MM.1S (cell line): Measurements from ENCODE around the gene GLT8D2.
"Not testable (repeated sequence)": the region's sequence is repeated elsewhere in the genome, so short reads cannot be mapped to it uniquely, and the experiment has no call there.

Experiments
- DNase-seq: peaks from one replicate; pipeline ENCODE4 v3.0.0-alpha.2; 2015
- H2AFZ ChIP-seq: fragments of 300-600 bp; sonication (generic); 2 replicates; pipeline ENCODE4 v1.6.0; 2016; ENCODE audit warnings: antibody characterized with exemption, low read length
- H3F3A ChIP-seq: fragments of 300-600 bp; sonication (generic); 2 replicates; pipeline ENCODE4 v1.6.1; 2016; ENCODE audit warnings: mild to moderate bottlenecking, antibody characterized with exemption, low read length, moderate library complexity, mixed read lengths; ENCODE audit not compliant: insufficient read depth
- H3K27ac ChIP-seq: fragments of 300-600 bp; sonication (generic); 2 replicates; pipeline ENCODE4 v1.5.1; 2016; ENCODE audit warnings: mild to moderate bottlenecking, low read length
- H3K27me3 ChIP-seq: fragments of 300-600 bp; sonication (generic); replicated peaks from 2 replicates; pipeline ENCODE4 v1.6.0; 2016; ENCODE audit warnings: low read length; ENCODE audit not compliant: insufficient read depth
- H3K36me3 ChIP-seq: fragments of 300-600 bp; sonication (generic); replicated peaks from 2 replicates; pipeline ENCODE4 v1.6.1; 2016; ENCODE audit warnings: mild to moderate bottlenecking, low read length, mixed read lengths; ENCODE audit not compliant: insufficient read depth
- H3K4me1 ChIP-seq: fragments of 300-600 bp; sonication (generic); 2 replicates; pipeline ENCODE4 v1.6.1; 2016; ENCODE audit warnings: low read length, mixed read lengths
- H3K4me2 ChIP-seq: fragments of 300-600 bp; sonication (generic); 2 replicates; pipeline ENCODE4 v1.6.0; 2016; ENCODE audit warnings: low read depth, low read length
- H3K4me3 ChIP-seq: fragments of 300-600 bp; sonication (generic); 2 replicates; pipeline ENCODE4 v1.5.1; 2016; ENCODE audit warnings: low read length, mixed read lengths
- H3K79me2 ChIP-seq: fragments of 300-600 bp; sonication (generic); 2 replicates; pipeline ENCODE4 v1.6.1; 2016; ENCODE audit warnings: mixed run types, low read length, mixed read lengths
- H3K9ac ChIP-seq: fragments of 300-600 bp; sonication (generic); 2 replicates; pipeline ENCODE4 v1.6.1; 2016; ENCODE audit warnings: low read length, mixed read lengths
- H3K9me2 ChIP-seq: fragments of 300-600 bp; sonication (generic); replicated peaks from 2 replicates; pipeline ENCODE4 v1.6.1; 2016; ENCODE audit warnings: mild to moderate bottlenecking, low read length, mixed read lengths; ENCODE audit not compliant: insufficient read depth
- H3K9me3 ChIP-seq: fragments of 300-600 bp; sonication (generic); replicated peaks from 2 replicates; pipeline ENCODE4 v1.6.1; 2016; ENCODE audit warnings: mild to moderate bottlenecking, low read length, mixed read lengths; ENCODE audit not compliant: insufficient read depth
- H4K20me1 ChIP-seq: fragments of 300-600 bp; sonication (generic); 2 replicates; pipeline ENCODE4 v1.6.1; 2016; ENCODE audit warnings: mild to moderate bottlenecking, low read length, moderate library complexity, mixed read lengths; ENCODE audit not compliant: insufficient read depth
- CTCF ChIP-seq: fragments of 300-600 bp; sonication (generic); IDR thresholded peaks from 2 replicates; pipeline ENCODE4 v1.5.1; 2016; ENCODE audit warnings: antibody characterized with exemption, low read length, mixed read lengths
- EZH2 ChIP-seq: fragments of 300-600 bp; sonication (generic); optimal IDR thresholded peaks from 2 replicates; pipeline ENCODE3; 2017; ENCODE audit warnings: low read depth, mild to moderate bottlenecking, antibody characterized with exemption, low read length, mixed read lengths
- EZH2phosphoT487 ChIP-seq: fragments of 300-600 bp; sonication (generic); IDR thresholded peaks from 2 replicates; pipeline ENCODE4 v1.6.1; 2018; ENCODE audit warnings: antibody characterized with exemption, low read length

The GLT8D2 gene

GRCh38 chr12:104022786-104023185 lies 27.2 kb downstream of the GLT8D2 start:
- DNase-seq = no peak
- H2AFZ ChIP-seq = no peak overlapping the region
- no peaks in the 10 kb centered on the region for H3K27me3 ChIP-seq
- no peaks in the 10 kb centered on the region for H4K20me1 ChIP-seq
- no peak overlapping the region for H3K4me2 ChIP-seq
- no peaks in the 10 kb centered on the region for H3F3A ChIP-seq
- H3K4me1 ChIP-seq = no peaks in the 10 kb centered on the region
- H3K79me2 ChIP-seq = no peaks in the 10 kb centered on the region
- no peak overlapping the region for H3K27ac ChIP-seq
- no peak for TF ChIP-seq CTCF
- no peak for TF ChIP-seq EZH2
- no peak for TF ChIP-seq EZH2phosphoT487
- H3K4me3 ChIP-seq = no peak overlapping the region
- H3K36me3 ChIP-seq = no peaks in the 10 kb centered on the region
- H3K9ac ChIP-seq = no peak overlapping the region
- no peaks in the 10 kb centered on the region for H3K9me3 ChIP-seq
- H3K9me2 ChIP-seq = no peaks in the 10 kb centered on the region

GRCh38 chr12:104021862-104022261 lies 28.1 kb downstream of the GLT8D2 start:
- H3K4me2 ChIP-seq, H3F3A ChIP-seq, H3K27ac ChIP-seq, H3K4me3 ChIP-seq, DNase-seq, H3K27me3 ChIP-seq, H3K9me3 ChIP-seq, H3K9me2 ChIP-seq, H3K4me1 ChIP-seq, H3K79me2 ChIP-seq, H4K20me1 ChIP-seq, H3K9ac ChIP-seq, H2AFZ ChIP-seq, H3K36me3 ChIP-seq: not testable (repeated sequence)

GRCh38 chr12:104012331-104012730 lies 37.7 kb downstream of the GLT8D2 start:
- no peak for DNase-seq
- TF ChIP-seq CTCF (no peak), EZH2phosphoT487 (no peak), EZH2 (no peak)
- Histone ChIP-seq H3K4me3 (no peak overlapping the region), H3K9me3 (no peaks in the 10 kb centered on the region), H3K4me1 (no peaks in the 10 kb centered on the region), H2AFZ (no peak overlapping the region), H3K27me3 (no peaks in the 10 kb centered on the region), H3K36me3 (no peaks in the 10 kb centered on the region), H3K9ac (no peak overlapping the region), H3F3A (no peaks in the 10 kb centered on the region), H4K20me1 (no peaks in the 10 kb centered on the region), H3K27ac (no peak overlapping the region), H3K4me2 (no peak overlapping the region), H3K79me2 (no peaks in the 10 kb centered on the region), H3K9me2 (no peaks in the 10 kb centered on the region)

GRCh38 chr12:104011253-104011652 lies 38.7 kb downstream of the GLT8D2 start:
- no peaks in the 10 kb centered on the region for H3K9me2 ChIP-seq
- no peaks in the 10 kb centered on the region for H3K4me1 ChIP-seq
- H3K27me3 ChIP-seq = no peaks in the 10 kb centered on the region
- H3K36me3 ChIP-seq = no peaks in the 10 kb centered on the region
- H2AFZ ChIP-seq = no peak overlapping the region
- H3F3A ChIP-seq = no peaks in the 10 kb centered on the region
- no peaks in the 10 kb centered on the region for H3K79me2 ChIP-seq
- TF ChIP-seq CTCF (no peak), EZH2 (no peak), EZH2phosphoT487 (no peak)
- H3K4me2 ChIP-seq = no peak overlapping the region
- H3K9ac ChIP-seq = no peak overlapping the region
- H3K4me3 ChIP-seq = no peak overlapping the region
- no peaks in the 10 kb centered on the region for H4K20me1 ChIP-seq
- H3K27ac ChIP-seq = no peak overlapping the region
- no peak for DNase-seq
- no peaks in the 10 kb centered on the region for H3K9me3 ChIP-seq
